ENCODE results near the gene LRRK1.

LRRK1 gene

GRCh38 chr15:100918690-100919480 lies at the start of gene LRRK1:
Gene LRRK1 (plus strand): TSS chr15:100919357. CDS start chr15:100924633, 5,276 bp downstream.
- H3K4me1 ChIP-seq (ENCODE audit: control insufficient read depth in 1 of 2, insufficient read depth in 2 of 2, low read length in 2 of 2) = peaks cover 4 to 22% of the 10 kb centered on the region in 2 donors
- no peaks in the 10 kb centered on the region for H3K27me3 ChIP-seq (ENCODE audit: low read depth, low read length)
- no peaks in the 10 kb centered on the region for H3K9me3 ChIP-seq (ENCODE audit: control insufficient read depth in 1 of 2, low read length in 2 of 2)
- no peaks in the 10 kb centered on the region for H3K36me3 ChIP-seq (ENCODE audit: control insufficient read depth in 1 of 2, insufficient read depth in 2 of 2, low read length in 2 of 2)
- peak within 1 kb of the TSS; percentile 80 to 86 for H3K4me3 ChIP-seq (ENCODE audit: low read depth in 1 of 2, low read length in 2 of 2)
- H3K27ac ChIP-seq (ENCODE audit: low read length) = peak within 1 kb of the TSS; percentile 70

DNA sequence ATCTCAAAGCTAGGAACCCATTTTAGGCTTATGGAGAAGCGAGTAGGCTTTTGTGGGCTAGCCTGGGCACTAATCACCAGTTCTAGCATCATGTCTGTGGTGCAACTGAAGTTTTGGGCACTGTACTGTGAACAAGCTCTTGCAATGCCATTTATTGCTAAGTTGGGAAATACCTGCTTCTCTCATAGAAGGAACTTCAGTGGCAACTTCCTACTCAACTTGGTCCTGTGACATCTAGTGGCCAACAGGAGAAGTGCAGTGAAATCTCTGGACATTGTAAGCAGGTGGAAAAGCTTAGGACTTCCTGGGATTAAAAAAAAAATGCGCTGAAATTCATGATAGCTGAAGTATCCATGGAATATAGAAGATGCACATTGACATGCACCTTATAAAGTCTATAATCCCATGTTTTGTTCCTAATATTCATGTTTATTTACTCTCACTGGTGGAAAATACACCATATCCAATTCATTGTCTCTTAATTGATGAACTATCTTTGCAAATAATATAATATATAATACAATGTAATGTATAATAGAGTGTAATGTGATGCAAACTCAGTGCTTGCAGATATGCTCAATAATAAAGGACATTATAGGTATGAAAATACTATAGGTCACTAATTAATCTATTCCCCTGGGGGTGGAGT lies 46.0 kb upstream of the LRRK1 start:
- Histone ChIP-seq H3K27me3 (ENCODE audit: low read depth, low read length) (peaks cover 8% of the 10 kb centered on the region), H3K4me3 (ENCODE audit: low read depth in 1 of 2, low read length in 2 of 2) (no peak overlapping the region), H3K27ac (ENCODE audit: low read length) (no peak overlapping the region), H3K36me3 (ENCODE audit: control insufficient read depth in 1 of 2, insufficient read depth in 2 of 2, low read length in 2 of 2) (no peaks in the 10 kb centered on the region), H3K9me3 (ENCODE audit: control insufficient read depth in 1 of 2, low read length in 2 of 2) (peaks cover 0 to 3% of the 10 kb centered on the region in 2 donors), H3K4me1 (ENCODE audit: control insufficient read depth in 1 of 2, insufficient read depth in 2 of 2, low read length in 2 of 2) (peaks cover 0 to 2% of the 10 kb centered on the region in 2 donors)

DNA sequence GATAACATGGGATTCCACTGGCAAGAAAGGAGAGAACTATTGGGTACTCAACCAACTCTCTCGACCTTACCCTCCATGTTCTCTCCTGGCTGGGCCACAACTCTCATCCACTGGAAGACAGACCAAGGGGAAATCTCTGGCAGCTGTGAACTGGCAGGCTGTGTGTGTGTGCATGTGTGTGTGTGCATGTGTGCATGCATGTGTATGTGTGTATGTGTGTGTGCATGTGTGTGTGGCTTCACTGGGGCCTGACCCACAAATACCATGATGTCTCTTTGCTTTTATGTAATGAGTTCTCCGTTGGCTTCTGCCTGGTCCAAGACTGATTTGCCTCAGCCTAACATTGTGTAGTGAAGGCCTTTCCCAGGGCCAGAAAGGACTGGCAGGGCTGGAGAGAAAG lies 43.7 kb upstream of the LRRK1 start:
- Histone ChIP-seq H3K36me3 (ENCODE audit: control insufficient read depth in 1 of 2, insufficient read depth in 2 of 2, low read length in 2 of 2) (no peaks in the 10 kb centered on the region), H3K27me3 (ENCODE audit: low read depth, low read length) (peaks cover 19% of the 10 kb centered on the region), H3K27ac (ENCODE audit: low read length) (no peak overlapping the region), H3K9me3 (ENCODE audit: control insufficient read depth in 1 of 2, low read length in 2 of 2) (no peaks in the 10 kb centered on the region), H3K4me1 (ENCODE audit: control insufficient read depth in 1 of 2, insufficient read depth in 2 of 2, low read length in 2 of 2) (peaks cover 0 to 8% of the 10 kb centered on the region in 2 donors), H3K4me3 (ENCODE audit: low read depth in 1 of 2, low read length in 2 of 2) (no peak overlapping the region)

- Histone ChIP-seq H3K4me1 (ENCODE audit: control insufficient read depth in 1 of 2, insufficient read depth in 2 of 2, low read length in 2 of 2) (peaks cover 0 to 10% of the 10 kb centered on the region in 2 donors), H3K4me3 (ENCODE audit: low read depth in 1 of 2, low read length in 2 of 2) (no peak overlapping the region), H3K27me3 (ENCODE audit: low read depth, low read length) (peaks cover 23% of the 10 kb centered on the region), H3K27ac (ENCODE audit: low read length) (no peak overlapping the region), H3K9me3 (ENCODE audit: control insufficient read depth in 1 of 2, low read length in 2 of 2) (no peaks in the 10 kb centered on the region), H3K36me3 (ENCODE audit: control insufficient read depth in 1 of 2, insufficient read depth in 2 of 2, low read length in 2 of 2) (no peaks in the 10 kb centered on the region)
Observed at GRCh38 chr15:100875976-100876375, 43.2 kb upstream of the LRRK1 start.

DNA sequence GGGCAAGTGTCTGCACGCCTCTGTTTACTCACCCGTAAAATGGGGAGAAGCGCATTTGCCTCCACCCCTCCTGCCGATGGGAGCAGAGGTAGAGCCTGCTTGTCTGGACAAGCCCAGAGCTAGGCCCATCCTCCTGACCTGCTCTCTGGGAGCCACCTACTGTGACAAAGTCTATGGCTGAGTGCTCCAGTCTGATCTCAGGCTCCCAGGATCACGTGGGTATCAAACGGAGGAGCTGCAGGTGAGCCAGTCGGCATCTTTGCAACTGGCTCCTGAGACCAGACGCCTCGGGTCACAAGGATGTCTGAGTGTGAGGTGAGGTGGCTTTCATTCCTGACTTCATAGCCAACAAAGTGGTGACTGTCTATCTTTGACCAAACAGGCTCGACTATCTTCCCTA lies 41.6 kb upstream of the LRRK1 start:
- Histone ChIP-seq H3K4me3 (ENCODE audit: low read depth in 1 of 2, low read length in 2 of 2) (no peak overlapping the region), H3K4me1 (ENCODE audit: control insufficient read depth in 1 of 2, insufficient read depth in 2 of 2, low read length in 2 of 2) (peaks cover 0 to 10% of the 10 kb centered on the region in 2 donors)

GRCh38 chr15:100878130-100878529 lies 41.0 kb upstream of the LRRK1 start:
- Histone ChIP-seq H3K9me3 (ENCODE audit: control insufficient read depth in 1 of 2, low read length in 2 of 2) (no peaks in the 10 kb centered on the region), H3K4me1 (ENCODE audit: control insufficient read depth in 1 of 2, insufficient read depth in 2 of 2, low read length in 2 of 2) (peaks cover 0 to 10% of the 10 kb centered on the region in 2 donors), H3K4me3 (ENCODE audit: low read depth in 1 of 2, low read length in 2 of 2) (no peak overlapping the region), H3K27ac (ENCODE audit: low read length) (no peak overlapping the region), H3K36me3 (ENCODE audit: control insufficient read depth in 1 of 2, insufficient read depth in 2 of 2, low read length in 2 of 2) (no peaks in the 10 kb centered on the region), H3K27me3 (ENCODE audit: low read depth, low read length) (peaks cover 23% of the 10 kb centered on the region)

More for the DNA sequence above, 41.6 kb upstream of the LRRK1 start:
- Histone ChIP-seq H3K36me3 (ENCODE audit: control insufficient read depth in 1 of 2, insufficient read depth in 2 of 2, low read length in 2 of 2) (no peaks in the 10 kb centered on the region), H3K27me3 (ENCODE audit: low read depth, low read length) (peaks cover 23% of the 10 kb centered on the region), H3K27ac (ENCODE audit: low read length) (no peak overlapping the region), H3K9me3 (ENCODE audit: control insufficient read depth in 1 of 2, low read length in 2 of 2) (no peaks in the 10 kb centered on the region)

GRCh38 chr15:100878648-100879047 lies 40.5 kb upstream of the LRRK1 start:
- peaks cover 23% of the 10 kb centered on the region for H3K27me3 ChIP-seq (ENCODE audit: low read depth, low read length)

GRCh38 chr15:100879061-100879463 lies 40.1 kb upstream of the LRRK1 start:
- H3K27ac ChIP-seq (ENCODE audit: low read length) = no peak overlapping the region
- no peaks in the 10 kb centered on the region for H3K36me3 ChIP-seq (ENCODE audit: control insufficient read depth in 1 of 2, insufficient read depth in 2 of 2, low read length in 2 of 2)
- peak overlapping the region in 1 of 2 donors; percentile 69 for H3K4me3 ChIP-seq (ENCODE audit: low read depth in 1 of 2, low read length in 2 of 2)
- no peaks in the 10 kb centered on the region for H3K9me3 ChIP-seq (ENCODE audit: control insufficient read depth in 1 of 2, low read length in 2 of 2)
- peaks cover 23% of the 10 kb centered on the region for H3K27me3 ChIP-seq (ENCODE audit: low read depth, low read length)
- H3K4me1 ChIP-seq (ENCODE audit: control insufficient read depth in 1 of 2, insufficient read depth in 2 of 2, low read length in 2 of 2) = peaks cover 0 to 10% of the 10 kb centered on the region in 2 donors

More at GRCh38 chr15:100878648-100879047, 40.5 kb upstream of the LRRK1 start:
- no peak overlapping the region for H3K27ac ChIP-seq (ENCODE audit: low read length)
- H3K4me1 ChIP-seq (ENCODE audit: control insufficient read depth in 1 of 2, insufficient read depth in 2 of 2, low read length in 2 of 2) = peaks cover 0 to 10% of the 10 kb centered on the region in 2 donors
- peak overlapping the region in 1 of 2 donors; percentile 56 for H3K4me3 ChIP-seq (ENCODE audit: low read depth in 1 of 2, low read length in 2 of 2)
- no peaks in the 10 kb centered on the region for H3K36me3 ChIP-seq (ENCODE audit: control insufficient read depth in 1 of 2, insufficient read depth in 2 of 2, low read length in 2 of 2)
- H3K9me3 ChIP-seq (ENCODE audit: control insufficient read depth in 1 of 2, low read length in 2 of 2) = no peaks in the 10 kb centered on the region

DNA sequence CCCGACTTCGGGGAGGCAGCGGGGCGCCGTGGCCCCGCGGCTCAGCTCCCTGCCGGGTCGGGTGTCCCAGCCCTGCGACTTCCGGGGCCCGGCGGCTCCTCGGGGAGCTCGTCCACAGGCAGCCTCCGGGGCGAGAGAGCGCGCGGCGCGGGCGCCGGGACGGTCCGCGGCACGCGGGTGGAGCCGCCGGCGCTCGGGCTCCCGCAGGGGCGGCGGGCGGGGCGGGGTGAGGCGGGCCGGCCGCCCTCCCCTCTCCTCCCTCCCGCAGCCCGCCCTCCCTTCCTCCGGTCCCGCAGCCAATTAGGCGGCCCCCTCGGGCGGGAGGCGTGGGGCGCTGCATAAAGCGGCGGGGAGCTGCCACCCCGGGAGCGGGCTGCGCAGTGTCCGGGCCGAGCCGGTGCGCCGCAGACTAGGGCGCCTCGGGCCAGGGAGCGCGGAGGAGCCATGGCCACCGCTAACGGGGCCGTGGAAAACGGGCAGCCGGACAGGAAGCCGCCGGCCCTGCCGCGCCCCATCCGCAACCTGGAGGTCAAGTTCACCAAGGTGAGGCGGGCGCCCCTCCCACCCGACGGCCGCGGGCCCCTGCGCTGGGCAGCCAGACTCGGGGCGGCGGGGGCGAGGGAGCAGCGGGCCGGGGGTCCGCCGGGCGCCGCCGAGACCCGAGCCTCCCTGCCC lies 39.6 kb upstream of the LRRK1 start, which contains the start of gene ALDH1A3:
Gene ALDH1A3 (plus strand): TSS at position 368 of the 675 bp plus-strand sequence. CDS start 77 bp downstream, at position 445.
- Histone ChIP-seq H3K9me3 (ENCODE audit: control insufficient read depth in 1 of 2, low read length in 2 of 2) (no peaks in the 10 kb centered on the region), H3K27ac (ENCODE audit: low read length) (no peak within 1 kb of the TSS), H3K4me3 (ENCODE audit: low read depth in 1 of 2, low read length in 2 of 2) (peak within 1 kb of the TSS; percentile 44 to 69), H3K36me3 (ENCODE audit: control insufficient read depth in 1 of 2, insufficient read depth in 2 of 2, low read length in 2 of 2) (no peaks in the 10 kb centered on the region), H3K27me3 (ENCODE audit: low read depth, low read length) (peaks cover 23% of the 10 kb centered on the region), H3K4me1 (ENCODE audit: control insufficient read depth in 1 of 2, insufficient read depth in 2 of 2, low read length in 2 of 2) (peaks cover 0 to 10% of the 10 kb centered on the region in 2 donors)

DNA sequence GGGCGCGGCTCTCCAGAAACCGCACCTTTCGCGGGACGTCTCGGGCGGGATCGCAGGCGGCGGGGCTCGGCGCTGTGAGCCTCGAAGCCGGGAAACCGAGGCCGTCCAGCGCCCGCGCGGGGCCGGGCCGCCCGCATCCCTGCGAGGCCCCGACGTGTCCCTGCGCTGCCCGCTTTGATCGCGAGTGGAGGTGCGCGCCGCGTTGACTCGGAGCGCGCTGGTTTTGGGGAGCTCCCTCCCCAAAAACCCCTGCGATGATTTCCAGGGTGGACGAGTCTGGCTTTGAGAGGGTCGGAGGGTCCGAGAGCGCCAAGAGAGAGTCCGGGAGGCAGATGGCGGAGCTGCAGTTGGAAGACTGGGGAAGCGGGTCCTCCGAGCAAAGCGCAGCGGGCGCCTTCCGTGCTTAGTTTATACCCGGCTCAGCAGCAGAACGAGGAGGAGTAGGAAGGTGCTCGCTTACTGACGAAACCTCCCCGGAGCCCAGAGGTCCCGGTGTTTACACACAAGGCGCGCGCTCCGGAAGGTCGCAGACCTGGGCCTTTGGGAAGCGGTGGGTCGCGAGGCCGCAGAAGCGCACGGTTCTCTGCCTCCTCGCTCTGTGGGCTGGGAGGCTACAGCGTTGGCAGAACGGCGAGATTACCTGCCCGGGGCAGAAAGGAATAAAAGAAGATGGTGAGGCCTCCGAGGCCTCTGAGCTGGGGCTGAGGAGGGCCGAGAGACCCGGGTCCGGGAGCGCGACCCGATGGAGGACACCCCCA lies 38.8 kb upstream of the LRRK1 start:
- Histone ChIP-seq H3K36me3 (ENCODE audit: control insufficient read depth in 1 of 2, insufficient read depth in 2 of 2, low read length in 2 of 2) (no peaks in the 10 kb centered on the region), H3K27ac (ENCODE audit: low read length) (no peak overlapping the region), H3K4me1 (ENCODE audit: control insufficient read depth in 1 of 2, insufficient read depth in 2 of 2, low read length in 2 of 2) (peaks cover 0 to 10% of the 10 kb centered on the region in 2 donors), H3K9me3 (ENCODE audit: control insufficient read depth in 1 of 2, low read length in 2 of 2) (no peaks in the 10 kb centered on the region), H3K27me3 (ENCODE audit: low read depth, low read length) (peaks cover 23% of the 10 kb centered on the region), H3K4me3 (ENCODE audit: low read depth in 1 of 2, low read length in 2 of 2) (peak overlapping the region; percentile 44 to 69)
